NCI-H774 (cell line): ENCODE measurements around the gene PRMT5.
A peak's percentile ranks its signal among the peaks of the same experiment; 100 is the strongest.

Experiments
- DNase-seq: peaks from one replicate; lab custom pipeline; 2025; lab: John Stamatoyannopoulos, UW

The PRMT5 gene

DNA sequence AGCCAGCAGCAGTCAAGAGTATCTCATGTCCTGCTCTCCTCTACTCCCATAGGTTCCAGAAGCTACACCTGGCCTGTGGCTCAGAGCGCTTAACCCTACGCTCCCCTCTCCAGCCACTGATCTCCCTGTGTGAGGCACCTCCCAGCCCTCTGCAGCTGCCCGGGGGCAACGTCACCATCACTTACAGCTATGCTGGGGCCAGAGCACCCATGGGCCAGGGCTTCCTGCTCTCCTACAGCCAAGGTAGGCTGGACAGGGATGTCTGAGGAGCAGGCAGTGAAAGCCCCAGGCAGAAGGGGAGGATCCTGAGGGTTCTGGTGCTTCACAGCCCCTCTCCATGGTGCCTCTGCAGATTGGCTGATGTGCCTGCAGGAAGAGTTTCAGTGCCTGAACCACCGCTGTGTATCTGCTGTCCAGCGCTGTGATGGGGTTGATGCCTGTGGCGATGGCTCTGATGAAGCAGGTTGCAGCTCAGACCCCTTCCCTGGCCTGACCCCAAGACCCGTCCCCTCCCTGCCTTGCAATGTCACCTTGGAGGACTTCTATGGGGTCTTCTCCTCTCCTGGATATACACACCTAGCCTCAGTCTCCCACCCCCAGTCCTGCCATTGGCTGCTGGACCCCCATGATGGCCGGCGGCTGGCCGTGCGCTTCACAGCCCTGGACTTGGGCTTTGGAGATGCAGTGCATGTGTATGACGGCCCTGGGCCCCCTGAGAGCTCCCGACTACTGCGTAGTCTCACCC, 54.0 kb downstream of the PRMT5 start:
- no peak for DNase-seq

- DNase-seq: no peak
These were observed 56.2 kb downstream of the PRMT5 start for GRCh38 chr14:22872833-22873520.

GRCh38 chr14:22872033-22872832, 56.9 kb downstream of the PRMT5 start:
- peak; percentile 80 for DNase-seq

DNA sequence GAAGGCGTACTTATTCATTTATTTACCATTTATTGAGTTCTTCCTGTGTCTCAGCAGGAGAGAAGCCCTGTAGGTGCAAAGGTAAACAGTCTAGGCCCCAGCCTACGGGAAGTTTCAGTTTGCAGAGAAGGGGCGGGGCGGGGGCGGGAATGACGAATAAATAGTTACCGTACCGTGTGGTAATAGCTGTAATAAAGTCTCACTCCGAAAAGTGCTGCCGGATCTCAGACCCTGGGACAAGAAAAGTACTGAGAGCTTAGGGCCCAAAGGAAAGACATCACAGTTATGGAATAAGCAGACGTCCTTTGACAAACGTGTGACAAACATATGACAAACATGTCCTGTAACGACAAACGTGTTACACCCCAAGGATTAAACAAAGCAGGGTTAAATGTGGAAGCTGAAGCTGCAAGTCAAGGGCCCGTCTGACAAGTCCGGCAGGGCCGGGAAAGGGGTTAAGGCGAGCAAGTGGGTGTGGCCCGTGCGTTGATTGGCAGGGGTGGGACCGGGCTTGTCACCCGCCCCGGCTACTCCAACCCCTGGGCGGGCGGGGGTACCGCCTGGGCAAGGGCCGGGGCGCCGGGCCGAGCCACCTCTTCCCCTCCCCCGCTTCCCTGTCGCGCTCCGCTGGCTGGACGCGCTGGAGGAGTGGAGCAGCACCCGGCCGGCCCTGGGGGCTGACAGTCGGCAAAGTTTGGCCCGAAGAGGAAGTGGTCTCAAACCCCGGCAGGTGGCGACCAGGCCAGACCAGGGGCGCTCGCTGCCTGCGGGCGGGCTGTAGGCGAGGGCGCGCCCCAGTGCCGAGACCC, 57.7 kb downstream of the PRMT5 start, which contains the start of gene LRP10:
Gene LRP10 (plus strand): TSS at position 517 of the 809 bp plus-strand sequence. CDS start 564 bp downstream, outside the sequence.
- DNase-seq: peak; percentile 85

DNA sequence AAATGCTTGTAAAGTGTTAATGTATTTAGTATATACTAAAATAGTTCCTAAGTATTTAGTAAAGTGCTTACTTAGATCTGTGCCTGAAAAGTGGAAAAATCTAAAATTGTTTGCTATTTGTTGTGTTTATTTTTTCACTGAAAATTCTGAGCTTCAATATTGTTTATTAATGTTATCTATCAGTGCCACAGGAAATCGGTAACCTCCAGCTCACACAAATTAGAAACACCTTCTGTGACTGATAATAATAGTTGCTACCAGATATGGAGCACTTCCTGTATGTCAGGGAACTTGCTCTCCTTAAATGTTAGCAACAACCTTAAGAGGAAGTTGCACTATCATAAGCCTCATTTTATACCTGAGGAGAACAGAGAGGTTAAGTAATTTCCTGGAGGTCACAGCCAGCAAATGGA, 58.4 kb downstream of the PRMT5 start:
- no peak for DNase-seq
